ENCODE data around the gene NME3.

NME3 gene

DNA sequence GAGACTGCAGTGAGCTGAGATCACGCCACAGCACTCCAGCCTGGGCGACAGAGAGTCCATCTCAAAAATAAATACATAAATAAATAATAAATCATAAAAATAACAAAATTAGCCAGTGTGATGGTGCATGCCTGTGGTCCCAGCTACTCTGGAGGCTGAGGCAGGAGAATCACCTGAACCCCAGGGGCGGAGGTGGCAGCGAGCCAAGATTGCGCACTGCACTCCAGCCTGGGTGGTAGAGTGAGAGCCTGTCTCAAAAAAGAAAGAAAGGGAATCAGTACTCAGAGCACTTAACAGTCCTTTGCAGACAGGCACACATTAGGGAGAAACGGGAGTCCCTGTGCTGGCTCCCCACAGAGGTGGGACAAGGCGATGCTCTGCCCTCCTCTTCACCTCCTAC is 40.3 kb downstream of the NME3 start:
- ATAC-seq (replicated peaks) (no peak), DNase-seq (no peak)
- Mint-ChIP-seq H3K27ac (no peak overlapping the region), H3K9me3 (no peaks in the 10 kb centered on the region), H3K4me1 (peaks cover 11 to 14% of the 10 kb centered on the region in 2 donors), H3K27me3 (no peaks in the 10 kb centered on the region), H3K4me3 (no peak overlapping the region), H3K36me3 (peaks cover 33 to 37% of the 10 kb centered on the region in 2 donors)

DNA sequence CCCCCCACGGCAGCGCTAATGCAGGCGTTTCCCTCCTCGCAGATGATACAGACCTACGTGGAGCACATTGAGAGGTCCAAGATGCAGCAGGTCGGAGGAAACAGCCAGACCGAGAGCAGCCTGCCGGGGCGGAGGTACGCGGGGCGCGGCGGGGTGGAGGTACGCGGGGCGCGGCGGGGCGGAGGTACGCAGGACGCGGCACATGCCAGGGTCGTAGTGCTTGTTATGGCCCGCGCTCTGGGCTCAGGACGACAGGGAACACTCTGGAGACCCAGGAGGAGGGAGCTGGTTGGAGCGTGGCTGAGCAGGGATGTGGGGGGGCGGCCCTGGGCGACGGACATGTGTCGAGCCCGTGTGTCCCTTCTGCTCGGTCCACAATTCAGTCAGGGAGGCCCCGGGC is 41.9 kb downstream of the NME3 start:
- Mint-ChIP-seq H3K36me3 (peaks cover 37 to 43% of the 10 kb centered on the region in 2 donors), H3K27me3 (no peaks in the 10 kb centered on the region), H3K4me1 (peaks cover 14 to 30% of the 10 kb centered on the region in 2 donors), H3K27ac (no peak overlapping the region), H3K4me3 (no peak overlapping the region), H3K9me3 (no peaks in the 10 kb centered on the region)
- DNase-seq (no peak), ATAC-seq (replicated peaks) (no peak)

DNA sequence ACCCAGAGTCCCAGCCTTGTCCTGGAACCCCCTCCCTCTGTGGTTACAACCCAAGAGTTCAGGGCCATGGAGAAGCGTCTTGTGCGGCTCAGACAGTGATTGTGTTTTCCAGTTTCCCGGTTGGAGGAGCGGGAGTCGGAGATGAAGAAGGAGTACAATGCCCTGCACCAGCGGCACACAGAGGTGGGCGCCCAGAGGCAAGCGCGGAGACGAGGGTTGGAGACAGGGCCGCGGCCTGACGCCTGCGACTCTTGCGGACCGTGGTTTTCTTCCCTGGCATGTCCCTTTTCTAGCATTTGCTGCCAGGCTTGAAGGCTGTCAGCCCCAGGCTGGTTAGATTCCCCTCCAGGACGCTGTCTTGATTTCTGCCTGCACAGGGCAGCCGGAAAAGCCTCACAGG is 42.3 kb downstream of the NME3 start:
- ATAC-seq (replicated peaks): no peak
- peak overlapping the region; percentile 25 for H3K27ac Mint-ChIP-seq
- H3K27me3 Mint-ChIP-seq: no peaks in the 10 kb centered on the region
- no peak overlapping the region for H3K4me3 Mint-ChIP-seq
- no peaks in the 10 kb centered on the region for H3K9me3 Mint-ChIP-seq
- peaks cover 14 to 32% of the 10 kb centered on the region in 2 donors for H3K4me1 Mint-ChIP-seq
- no peak for DNase-seq
- peaks cover 36 to 43% of the 10 kb centered on the region in 2 donors for H3K36me3 Mint-ChIP-seq

DNA sequence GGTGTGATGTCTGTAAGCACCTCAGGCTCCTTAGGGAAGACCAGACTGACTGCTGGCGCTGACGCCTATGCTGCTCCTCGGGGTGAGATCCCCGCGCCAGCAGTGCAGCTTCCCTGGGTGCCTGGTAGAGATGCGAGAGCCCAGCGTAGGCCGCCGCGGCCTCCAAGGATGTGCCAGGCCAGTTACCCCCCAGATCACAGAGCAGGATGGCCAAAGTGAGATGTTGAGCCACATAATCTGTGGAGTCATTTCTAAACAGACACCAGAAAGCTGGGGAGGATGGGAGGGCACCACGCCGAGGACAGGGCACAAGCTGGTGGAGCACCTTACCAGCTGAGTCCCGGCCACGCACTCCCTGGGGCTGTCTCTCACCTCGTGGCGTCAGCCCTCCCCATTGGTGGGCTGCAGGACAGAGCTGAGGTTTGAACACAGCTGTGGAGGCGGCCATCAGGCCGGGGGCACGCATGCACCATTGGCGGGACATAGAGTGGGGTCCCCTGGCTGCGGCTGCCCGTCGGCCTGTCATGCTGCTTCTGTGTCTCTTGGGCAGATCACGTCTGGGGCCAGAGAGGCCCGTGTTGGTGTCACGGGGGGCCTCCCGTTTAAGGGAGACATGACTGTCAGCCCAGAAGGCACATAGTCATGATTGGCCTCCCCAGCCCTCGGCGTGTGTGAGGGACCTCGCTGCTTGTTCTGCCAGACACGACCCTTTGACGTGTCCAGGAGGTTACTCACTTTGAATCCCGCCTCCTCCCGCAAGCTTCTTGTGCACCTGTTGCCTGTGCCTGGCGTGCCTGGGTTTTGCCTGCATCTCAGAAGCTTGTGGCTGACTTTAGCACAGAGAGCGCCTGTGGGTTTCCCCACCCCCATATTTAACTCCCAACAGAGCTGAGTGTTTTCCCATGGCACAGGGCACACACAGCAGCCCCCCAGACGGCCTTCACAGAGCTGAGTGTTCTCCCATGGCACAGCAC is 43.4 kb downstream of the NME3 start:
- Mint-ChIP-seq H3K4me3 (no peak overlapping the region), H3K27ac (no peak overlapping the region)

DNA sequence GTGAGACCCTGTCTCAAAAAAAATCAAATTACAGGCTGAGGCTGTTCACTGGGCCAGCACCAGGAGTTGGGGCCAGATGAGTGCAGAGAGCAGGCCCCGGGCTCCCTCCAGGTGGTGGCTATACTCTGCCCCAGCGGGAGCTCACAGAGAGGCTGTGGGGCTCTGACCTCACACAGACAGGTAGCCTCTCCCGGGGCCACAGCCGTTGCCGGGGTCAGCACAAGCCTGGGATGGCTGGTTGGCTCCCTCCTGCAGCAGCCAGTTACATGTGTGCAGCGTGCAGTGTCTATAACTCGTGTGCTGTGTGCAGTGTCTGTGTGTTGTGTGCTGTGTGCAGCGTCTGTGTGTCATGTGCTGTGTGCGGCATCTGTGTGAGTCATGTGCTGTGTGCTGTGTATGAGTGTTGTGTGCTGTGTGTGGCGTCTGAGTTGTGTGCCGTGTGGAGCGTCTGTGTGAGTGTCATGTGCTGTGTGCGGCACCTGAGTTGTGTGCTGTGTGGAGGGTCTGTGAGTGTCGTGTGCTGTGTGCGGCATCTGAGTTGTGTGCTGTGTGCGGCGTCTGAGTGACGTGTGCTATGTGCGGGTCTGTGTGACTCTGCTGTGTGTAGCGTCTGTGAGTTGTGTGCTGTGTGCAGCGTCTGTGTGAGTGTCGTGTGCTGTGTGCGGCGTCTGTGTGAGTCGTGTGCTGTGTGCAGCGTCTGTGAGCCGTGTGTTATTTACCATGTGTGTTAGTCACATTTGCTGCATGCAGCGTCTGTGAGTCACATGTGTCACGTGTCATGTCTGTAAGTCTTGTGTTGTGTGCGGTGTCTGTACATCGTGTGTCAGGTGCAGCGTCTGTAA is 44.5 kb downstream of the NME3 start:
- peaks cover 27 to 53% of the 10 kb centered on the region in 2 donors for H3K4me1 Mint-ChIP-seq
- DNase-seq: no peak
- peaks cover 28 to 46% of the 10 kb centered on the region in 2 donors for H3K36me3 Mint-ChIP-seq
- ATAC-seq (replicated peaks): no peak
- peak overlapping the region; percentile 81 for H3K27ac Mint-ChIP-seq
- H3K9me3 Mint-ChIP-seq: no peaks in the 10 kb centered on the region
- H3K27me3 Mint-ChIP-seq: no peaks in the 10 kb centered on the region
- no peak overlapping the region for H3K4me3 Mint-ChIP-seq

More for the DNA sequence above, 43.4 kb downstream of the NME3 start:
- Mint-ChIP-seq H3K36me3 (peaks cover 30 to 44% of the 10 kb centered on the region in 2 donors), H3K4me1 (peaks cover 21 to 42% of the 10 kb centered on the region in 2 donors), H3K9me3 (no peaks in the 10 kb centered on the region), H3K27me3 (no peaks in the 10 kb centered on the region)
- ATAC-seq (replicated peaks): no peak
- DNase-seq: no peak

DNA sequence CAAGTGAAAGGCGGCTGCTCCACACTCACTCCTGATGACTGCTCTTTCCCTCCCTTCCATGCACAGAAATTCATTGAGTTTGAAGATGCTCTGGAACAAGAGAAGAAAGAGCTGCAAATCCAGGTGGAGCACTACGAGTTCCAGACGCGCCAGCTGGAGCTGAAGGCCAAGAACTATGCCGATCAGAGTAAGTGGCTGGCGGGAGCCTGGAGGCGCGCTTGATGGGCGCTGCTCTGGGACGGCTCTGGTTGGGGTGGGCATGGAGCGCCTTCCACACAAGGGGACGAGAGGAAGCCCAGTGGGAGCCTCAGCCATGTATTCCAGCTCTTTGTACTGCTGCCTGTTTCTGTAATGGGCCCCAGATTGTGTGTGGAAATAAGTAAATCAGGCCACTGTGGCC is 46.9 kb downstream of the NME3 start:
- H3K4me3 Mint-ChIP-seq: no peak overlapping the region
- ATAC-seq (replicated peaks): no peak

DNA sequence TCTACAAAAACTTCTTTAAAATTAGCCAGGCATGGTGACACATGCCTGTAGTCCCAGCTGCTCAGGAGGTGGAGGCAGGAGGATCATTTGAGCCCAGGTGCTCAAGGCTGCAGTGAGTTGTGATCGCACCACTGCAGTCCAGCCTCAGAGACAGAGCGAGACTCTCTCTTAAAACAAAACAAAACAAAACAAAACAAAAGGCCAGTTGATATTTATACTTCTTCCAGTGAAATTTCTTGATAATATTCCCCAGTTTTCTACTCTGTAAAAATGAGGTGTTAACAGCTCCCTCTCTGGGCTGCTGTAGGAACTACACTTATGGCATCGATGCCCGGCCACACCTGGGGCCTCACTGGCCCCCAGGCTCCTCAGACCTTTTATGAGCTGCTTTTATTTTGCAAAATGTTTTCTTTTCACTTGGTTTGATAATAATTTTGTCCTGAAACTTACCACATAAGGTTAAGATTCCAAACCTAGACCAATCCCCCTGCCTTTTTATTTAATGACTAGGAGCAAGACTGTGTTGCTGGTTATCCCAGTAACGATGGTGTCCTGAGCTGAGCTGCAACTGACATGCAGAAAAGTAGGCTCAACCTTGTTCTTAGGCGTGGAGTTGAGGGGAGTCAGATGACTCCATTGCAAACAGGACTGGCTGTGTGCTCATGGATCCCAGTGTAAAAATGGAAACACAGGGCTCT is 47.7 kb downstream of the NME3 start:
- peak overlapping the region; percentile 23 to 56 for H3K4me3 Mint-ChIP-seq
- peaks cover 39 to 80% of the 10 kb centered on the region in 2 donors for H3K4me1 Mint-ChIP-seq
- H3K9me3 Mint-ChIP-seq: no peaks in the 10 kb centered on the region
- DNase-seq (peak; percentile 27), ATAC-seq (replicated peaks) (peak; percentile 49 to 60)
- H3K27ac Mint-ChIP-seq: peak overlapping the region; percentile 82
- H3K36me3 Mint-ChIP-seq: peaks cover 32 to 41% of the 10 kb centered on the region in 2 donors
- H3K27me3 Mint-ChIP-seq: no peaks in the 10 kb centered on the region

More for the DNA sequence above, 46.9 kb downstream of the NME3 start:
- peaks cover 34 to 43% of the 10 kb centered on the region in 2 donors for H3K36me3 Mint-ChIP-seq
- H3K9me3 Mint-ChIP-seq: no peaks in the 10 kb centered on the region
- no peak for DNase-seq
- H3K4me1 Mint-ChIP-seq: peaks cover 37 to 71% of the 10 kb centered on the region in 2 donors
- no peak overlapping the region for H3K27ac Mint-ChIP-seq
- H3K27me3 Mint-ChIP-seq: no peaks in the 10 kb centered on the region

DNA sequence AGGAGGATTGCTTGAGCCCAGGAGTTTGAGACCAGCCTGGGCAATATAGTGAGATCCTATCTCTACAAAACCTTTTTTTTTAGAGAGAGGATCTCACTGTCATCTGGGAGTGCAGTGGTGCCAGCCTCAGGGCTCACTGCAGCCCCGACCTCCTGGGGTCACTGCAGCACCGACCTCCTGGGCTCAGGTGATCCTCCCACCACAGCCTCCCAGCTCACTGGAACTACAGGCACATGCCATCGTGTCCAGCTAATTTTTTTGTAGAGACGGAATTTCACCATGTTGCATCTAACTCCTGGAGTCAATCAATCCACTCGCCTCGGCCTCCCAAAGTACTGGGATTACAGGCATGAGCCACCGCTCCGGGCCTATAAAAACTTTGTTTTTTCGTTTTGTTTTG is 50.0 kb downstream of the NME3 start:
- Mint-ChIP-seq H3K27ac (no peak overlapping the region), H3K9me3 (no peaks in the 10 kb centered on the region), H3K27me3 (no peaks in the 10 kb centered on the region), H3K36me3 (peaks cover 19 to 28% of the 10 kb centered on the region in 2 donors), H3K4me1 (peaks cover 36 to 89% of the 10 kb centered on the region in 2 donors), H3K4me3 (no peak overlapping the region)
- DNase-seq (no peak), ATAC-seq (replicated peaks) (no peak)
